CD14-positive monocyte (primary cell): ENCODE measurements around the gene ABCB9. TPM values are rescaled to one million over a fixed set of nuclear protein-coding genes. Genes with fewer than 3 reads are reported as not detected.
A peak's percentile ranks its signal among the peaks of the same experiment; 100 is the strongest.

ENCODE experiments used
- DNase-seq, 3 donors: peaks; one replicate each; pipeline ENCODE4 v3.0.0-alpha.2; 2011 to 2022
- H2AFZ ChIP-seq: 2 replicates; pipeline ENCODE4 v1.6.0; 2012; ENCODE audit warnings: mild to moderate bottlenecking, low read depth, low read length, inconsistent platforms; ENCODE audit not compliant: insufficient read depth, poor library complexity, severe bottlenecking
- H3K27ac ChIP-seq, 2 donors: 1 replicate in 1 of 2; 2 replicates in 1 of 2; pipeline ENCODE4 v1.5.1; 2012 to 2013; ENCODE audit warnings: low read length in 2 of 2, control low read depth in 1 of 2, inconsistent platforms in 1 of 2, low read depth in 1 of 2, mild to moderate bottlenecking in 1 of 2
- H3K27me3 ChIP-seq, 2 donors: one replicate each; pipeline versions ENCODE4 v1.6.0 to v1.6.1; 2011 to 2013; ENCODE audit warnings: low read length in 2 of 2; ENCODE audit not compliant: control insufficient read depth in 2 of 2, insufficient read depth in 2 of 2
- H3K36me3 ChIP-seq, 2 donors: replicated peaks in 1 of 2; 1 replicate in 1 of 2; 2 replicates in 1 of 2; pipeline versions ENCODE4 v1.5.1 to v1.6.1; 2012 to 2013; ENCODE audit warnings: low read length in 2 of 2, control low read depth in 1 of 2, inconsistent platforms in 1 of 2, mild to moderate bottlenecking in 1 of 2; ENCODE audit not compliant: insufficient read depth in 2 of 2, control insufficient read depth in 1 of 2
- H3K4me1 ChIP-seq, 2 donors: 1 replicate in 1 of 2; 2 replicates in 1 of 2; pipeline versions ENCODE4 v1.5.1 to v1.6.1; 2012 to 2013; ENCODE audit warnings: low read length in 2 of 2, control low read depth in 1 of 2, inconsistent platforms in 1 of 2, mild to moderate bottlenecking in 1 of 2, moderate library complexity in 1 of 2; ENCODE audit not compliant: insufficient read depth in 2 of 2, control insufficient read depth in 1 of 2
- H3K4me2 ChIP-seq: replicated peaks from 2 replicates; pipeline ENCODE3; 2012; ENCODE audit warnings: low read length, moderate library complexity, mild to moderate bottlenecking; ENCODE audit not compliant: poor library complexity, severe bottlenecking; ENCODE audit errors: extremely low read depth
- H3K4me3 ChIP-seq, 3 experiments: fragments of 200-600 bp in 1 of 3; sonication (generic) in 1 of 3; replicated peaks in 1 of 3; 1 replicate in 2 of 3; 2 replicates in 1 of 3; pipeline ENCODE4 v1.5.1; 2011 to 2013; ENCODE audit warnings: low read length in 3 of 3, mild to moderate bottlenecking in 3 of 3, control low read depth in 2 of 3, low read depth in 2 of 3, inconsistent platforms in 1 of 3, moderate library complexity in 1 of 3
- H3K79me2 ChIP-seq: 2 replicates; pipeline ENCODE4 v1.6.0; 2012; ENCODE audit warnings: mild to moderate bottlenecking, control low read depth, inconsistent platforms, low read length, moderate library complexity; ENCODE audit not compliant: insufficient read depth
- H3K9ac ChIP-seq: 2 replicates; pipeline ENCODE4 v1.6.0; 2017; ENCODE audit warnings: low read length, mild to moderate bottlenecking; ENCODE audit not compliant: insufficient read depth, poor library complexity, severe bottlenecking
- H3K9me3 ChIP-seq, 2 donors: replicated peaks in 1 of 2; 1 replicate in 1 of 2; 2 replicates in 1 of 2; pipeline versions ENCODE4 v1.5.1 to v1.6.1; 2012 to 2013; ENCODE audit warnings: low read length in 2 of 2, control low read depth in 1 of 2; ENCODE audit not compliant: control insufficient read depth in 1 of 2, insufficient read depth in 1 of 2
- H4K20me1 ChIP-seq: 2 replicates; pipeline ENCODE4 v1.6.0; 2012; ENCODE audit warnings: mild to moderate bottlenecking, low read length, control low read depth, moderate library complexity; ENCODE audit not compliant: insufficient read depth
- H3K27ac Mint-ChIP-seq, 7 donors: one replicate each; pipeline ENCODE4 v1.8.0; 2020; ENCODE audit warnings: mild to moderate bottlenecking in 7 of 7, mixed read lengths in 7 of 7, moderate library complexity in 6 of 7, inconsistent platforms in 2 of 7
- H3K27me3 Mint-ChIP-seq, 3 donors: one replicate each; pipeline ENCODE4 v1.8.0; 2021 to 2022; ENCODE audit warnings: low read depth in 3 of 3, mild to moderate bottlenecking in 3 of 3, mixed read lengths in 3 of 3, moderate library complexity in 3 of 3, inconsistent platforms in 1 of 3
- H3K36me3 Mint-ChIP-seq, 2 donors: one replicate each; pipeline ENCODE4 v1.8.0; 2020; ENCODE audit warnings: mixed read lengths in 2 of 2, inconsistent platforms in 1 of 2, mild to moderate bottlenecking in 1 of 2
- H3K4me1 Mint-ChIP-seq: one replicate; pipeline ENCODE4 v1.8.0; 2020; ENCODE audit warnings: mild to moderate bottlenecking, mixed read lengths
- H3K4me3 Mint-ChIP-seq, 2 donors: one replicate each; pipeline ENCODE4 v1.8.0; 2020; ENCODE audit warnings: mild to moderate bottlenecking in 2 of 2, mixed read lengths in 2 of 2, moderate library complexity in 1 of 2
- H3K9me3 Mint-ChIP-seq, 7 donors: one replicate each; pipeline ENCODE4 v1.8.0; 2020 to 2022; ENCODE audit warnings: mixed read lengths in 7 of 7, mild to moderate bottlenecking in 6 of 7, moderate library complexity in 6 of 7, inconsistent platforms in 2 of 7
- CTCF ChIP-seq: fragments of 200-600 bp; IDR thresholded peaks from one replicate; pipeline ENCODE4 v1.8.0; 2022; ENCODE audit warnings: antibody characterized with exemption, mild to moderate bottlenecking
- WGBS: methylation state at CpG from one replicate; pipeline ENCODE4 v1.1.5; 2013; ENCODE audit warnings: missing lambda C conversion rate; ENCODE audit not compliant: insufficient coverage; 5-methylcytosine and 5-hydroxymethylcytosine counted together
- intact Hi-C, 2 donors: fragments of 100-400 bp; cut with micrococcal nuclease; formaldehyde crosslinking; loops; one replicate each; pipeline versions ENCODE4 v1.15.0 to v1.15.1; 2023
- polyA plus RNA-seq, 3 donors: library from polyadenylated mRNA; depleted of rRNA in 1 of 3; unstranded in 2 of 3; stranded (reverse) in 1 of 3; fragments of 300-500 nt in 2 of 3; fragments of >200 nt in 1 of 3; fragmentation: Illumina TruSeq in 2 of 3; gene quantifications; 1 replicate in 2 of 3; 2 replicates in 1 of 3; pipeline ENCODE4 v1.2.3, GENCODE V29; 2012 to 2021

ABCB9 gene
- polyA plus RNA-seq, 3 donors: 0.14 to 1.2 (median 0.22) TPM

- H3K4me2 ChIP-seq: peak overlapping the region; percentile 91
- H3K4me3 ChIP-seq: peak overlapping the region; percentile 71 to 90 (median 87)
- peaks cover 31% of the 10 kb centered on the region for H4K20me1 ChIP-seq
- Mint-ChIP-seq H3K27ac (peak overlapping the region; percentile 30 to 89 (median 76)), H3K9me3 (no peaks in the 10 kb centered on the region), H3K4me1 (peaks cover 61% of the 10 kb centered on the region), H3K4me3 (peak overlapping the region; percentile 89 to 94), H3K27me3 (no peaks in the 10 kb centered on the region), H3K36me3 (peaks cover 13 to 28% of the 10 kb centered on the region in 2 donors)
- no peaks in the 10 kb centered on the region for H3K9me3 ChIP-seq
- peak overlapping the region; percentile 47 to 83 for H3K27ac ChIP-seq
- peak overlapping the region; percentile 83 for H3K9ac ChIP-seq
- H3K27me3 ChIP-seq: no peaks in the 10 kb centered on the region
- H3K36me3 ChIP-seq: peaks cover 14 to 24% of the 10 kb centered on the region in 2 donors
- 61% methylated on average over 16 of the region's 25 CpGs for WGBS
- H3K4me1 ChIP-seq: peaks cover 61 to 66% of the 10 kb centered on the region in 2 donors
- peak overlapping the region; percentile 93 for H2AFZ ChIP-seq
- DNase-seq: peak in 2 of 3 donors; percentile 25 to 62
- H3K79me2 ChIP-seq: peaks cover 52% of the 10 kb centered on the region
- no peak for TF ChIP-seq CTCF
- intact Hi-C loops: loop anchor here in 1 of 2 donors (2.0 kb wide), 1 partner anchor 169 kb away; the partner anchor contains the start of gene PITPNM2
These were observed 15.6 kb upstream of the ABCB9 start for GRCh38 chr12:122981587-122982476.

GRCh38 chr12:122981036-122981471 is 14.8 kb upstream of the ABCB9 start:
- no peak for DNase-seq
- no peaks in the 10 kb centered on the region for H3K9me3 ChIP-seq
- peaks cover 60% of the 10 kb centered on the region for H3K79me2 ChIP-seq
- peak overlapping the region; percentile 93 for H2AFZ ChIP-seq
- intact Hi-C loops: loop anchor here in 1 of 2 donors (2.0 kb wide), 1 partner anchor 170 kb away; the partner anchor contains the start of gene PITPNM2
- peak overlapping the region; percentile 83 for H3K9ac ChIP-seq
- peak overlapping the region; percentile 71 to 90 (median 87) for H3K4me3 ChIP-seq
- TF ChIP-seq CTCF: no peak
- peaks cover 15 to 25% of the 10 kb centered on the region in 2 donors for H3K36me3 ChIP-seq
- H4K20me1 ChIP-seq: peaks cover 38% of the 10 kb centered on the region
- H3K4me3 Mint-ChIP-seq: peak overlapping the region; percentile 89 to 94
- H3K27ac ChIP-seq: peak overlapping the region; percentile 47 to 83
- H3K27me3 Mint-ChIP-seq: no peaks in the 10 kb centered on the region
- no peaks in the 10 kb centered on the region for H3K27me3 ChIP-seq
- H3K36me3 Mint-ChIP-seq: peaks cover 13 to 29% of the 10 kb centered on the region in 2 donors
- peaks cover 69 to 73% of the 10 kb centered on the region in 2 donors for H3K4me1 ChIP-seq
- WGBS: under 1% methylated on average over 40 of the region's 40 CpGs
- H3K4me2 ChIP-seq: peak overlapping the region; percentile 91
- no peaks in the 10 kb centered on the region for H3K9me3 Mint-ChIP-seq
- H3K27ac Mint-ChIP-seq: peak overlapping the region; percentile 71 to 89 (median 83)
- peaks cover 66% of the 10 kb centered on the region for H3K4me1 Mint-ChIP-seq
